HG03521 (cell line): ENCODE measurements around the gene SLC48A1.

ENCODE experiments used
- ATAC-seq: cut with Tn5 transposase; IDR thresholded peaks from one replicate; pipeline ENCODE4 v1.9.1; 2021; ENCODE audit warnings: mild to moderate bottlenecking, moderate library complexity; ENCODE audit not compliant: unreplicated experiment

The SLC48A1 gene

DNA sequence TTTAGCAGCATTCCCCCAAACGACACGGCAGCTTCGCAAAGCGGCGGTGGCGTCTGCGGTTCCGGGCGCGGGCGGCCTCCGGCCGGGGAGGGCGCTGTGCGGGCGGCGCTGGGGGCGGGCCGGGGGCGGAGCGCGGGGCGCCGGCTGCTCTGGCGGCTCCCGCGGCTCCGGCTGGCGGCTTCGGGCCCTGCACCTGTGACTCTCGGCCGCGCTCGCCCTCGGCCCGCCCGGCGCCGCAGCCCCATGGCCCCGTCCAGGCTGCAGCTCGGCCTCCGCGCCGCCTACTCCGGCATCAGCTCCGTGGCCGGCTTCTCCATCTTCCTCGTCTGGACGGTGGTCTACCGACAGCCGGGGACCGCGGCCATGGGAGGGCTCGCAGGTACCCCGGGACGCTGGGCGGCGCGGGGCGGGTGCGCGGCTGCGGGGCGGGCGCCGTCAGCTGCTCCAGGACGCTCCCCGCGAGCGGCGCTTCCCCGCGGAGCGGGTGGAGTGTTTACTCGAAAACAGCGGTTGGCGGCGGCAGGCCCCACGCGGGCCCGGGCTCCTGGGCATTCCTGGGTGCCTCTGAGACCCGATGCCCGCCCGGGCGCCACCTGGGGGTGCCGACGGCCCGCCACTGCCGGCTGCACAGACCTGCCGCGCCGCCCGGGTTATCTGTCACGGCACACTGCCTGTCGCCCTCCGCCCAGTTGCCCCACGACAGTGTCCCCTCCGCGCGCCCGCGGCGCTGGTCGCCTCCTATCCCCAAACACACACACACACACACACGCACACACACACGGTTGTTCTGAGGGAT, at the start of gene SLC48A1:
SLC48A1 (plus strand) TSS at position 177 of the 796 bp plus-strand sequence; CDS start at position 244, 67 bp downstream.
- peak; percentile 74 for ATAC-seq

DNA sequence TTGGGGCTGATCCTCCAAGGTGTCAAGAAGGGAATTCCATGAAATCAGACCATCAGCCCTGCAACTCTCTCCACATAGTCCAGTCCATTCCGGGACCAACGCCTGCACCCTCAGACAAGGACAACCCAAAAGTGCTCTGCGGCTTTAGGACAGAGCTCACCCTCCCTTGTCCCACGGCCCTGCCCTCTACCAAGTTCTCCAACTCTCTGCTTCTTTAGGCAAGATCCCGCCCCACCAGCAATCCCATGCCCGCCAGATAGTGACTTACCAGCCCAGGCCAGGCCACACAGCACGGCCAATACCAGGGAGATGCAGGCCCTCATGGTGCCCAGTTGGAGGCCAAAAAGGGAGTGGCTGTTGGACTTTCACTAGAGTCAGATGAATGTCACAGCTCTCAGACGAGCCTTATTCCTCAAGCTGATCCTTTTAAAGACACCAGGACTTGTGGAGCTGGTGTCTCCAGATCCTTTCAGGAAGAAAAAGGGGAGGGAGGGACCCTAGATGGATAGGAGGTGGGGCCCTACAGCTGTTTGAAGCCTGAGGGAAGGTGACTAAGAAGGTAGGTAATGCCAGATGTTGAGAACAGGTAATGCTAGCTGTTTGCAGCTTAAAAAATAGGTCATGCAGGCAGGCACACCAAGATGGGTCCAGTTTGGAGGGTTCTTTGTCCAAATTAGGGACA, 47.8 kb upstream of the SLC48A1 start, which contains the start of gene ENDOU:
ENDOU (minus strand) TSS at position 400 of the 682 bp plus-strand sequence; CDS start at position 323, 77 bp downstream.
- ATAC-seq: no peak

DNA sequence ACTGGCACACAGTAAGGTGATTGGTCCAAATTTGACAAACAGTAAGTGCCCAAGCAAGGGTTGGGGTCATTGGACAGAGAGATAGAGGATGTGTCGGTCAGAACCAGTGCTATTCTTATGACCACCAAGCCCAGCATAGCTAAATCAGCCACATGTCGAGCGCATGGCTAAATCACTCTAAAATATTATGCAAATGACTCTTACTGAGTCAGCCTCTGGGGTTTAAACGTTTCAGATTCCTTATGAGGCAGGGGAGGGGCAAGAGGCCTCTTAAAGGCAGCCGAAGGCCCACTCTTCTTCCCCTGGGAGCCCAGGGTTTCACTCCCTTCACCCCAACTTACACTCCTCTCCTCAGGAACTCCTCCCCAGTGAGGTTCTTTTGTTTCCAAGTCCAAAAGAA, 47.1 kb upstream of the SLC48A1 start:
- peak; percentile 77 for ATAC-seq

DNA sequence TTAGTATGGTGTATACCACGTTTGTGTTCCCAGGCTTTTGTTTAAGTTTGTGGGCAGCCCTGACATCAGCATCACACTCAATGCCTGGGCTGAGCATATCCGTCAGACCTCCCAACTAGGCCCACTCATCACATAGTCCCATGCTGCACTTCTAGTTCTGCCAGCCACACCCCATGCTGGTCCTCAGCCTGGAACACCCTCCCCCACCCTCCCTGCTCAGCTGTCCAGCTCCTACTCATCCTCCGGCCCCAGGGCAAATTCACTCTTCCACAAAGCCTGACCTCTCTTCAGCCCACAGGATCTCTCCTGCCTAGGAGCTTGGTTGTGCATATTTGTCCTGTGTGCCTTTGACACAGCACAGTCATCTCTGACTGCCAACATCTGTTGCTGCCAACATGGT, 43.8 kb upstream of the SLC48A1 start:
- ATAC-seq: no peak

DNA sequence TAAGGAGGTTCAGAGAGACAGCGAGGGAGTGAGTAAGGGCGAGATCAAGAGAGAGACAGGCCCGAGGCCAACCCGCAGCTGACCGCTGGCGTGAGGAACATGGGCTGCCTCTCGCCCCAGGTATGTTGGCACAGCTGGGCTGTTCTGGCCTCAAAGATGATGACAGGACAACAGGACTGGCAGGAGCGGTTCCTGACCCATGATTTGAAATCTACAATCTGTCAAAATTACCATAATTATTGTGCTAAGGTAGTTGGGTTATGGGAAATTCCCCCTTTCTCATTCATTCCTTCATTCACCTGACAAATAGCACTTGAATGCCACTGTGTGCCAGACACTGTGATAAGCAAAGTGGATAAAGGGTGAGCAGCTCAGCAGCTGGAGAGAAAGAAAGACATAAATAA, 42.7 kb upstream of the SLC48A1 start:
- no peak for ATAC-seq

DNA sequence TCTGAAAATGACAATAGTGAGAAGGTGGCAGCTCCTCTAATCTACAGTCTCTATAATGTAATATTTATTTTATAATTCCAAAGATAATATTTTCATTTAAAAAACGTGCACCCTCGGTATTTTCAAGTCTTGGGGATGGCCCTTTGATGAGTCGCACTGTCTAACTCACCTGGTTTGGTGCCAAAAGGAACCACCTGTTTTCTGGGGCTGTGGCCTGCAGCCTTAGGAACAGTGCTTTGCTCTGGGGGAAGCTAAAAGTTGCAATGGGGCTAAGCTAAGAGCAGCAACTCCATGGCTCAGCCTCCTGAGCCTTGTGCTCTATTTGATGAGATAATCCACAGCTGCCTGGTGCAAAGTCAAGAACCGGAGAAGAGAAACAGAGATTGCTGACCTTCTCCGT, 41.3 kb upstream of the SLC48A1 start:
- ATAC-seq: no peak

DNA sequence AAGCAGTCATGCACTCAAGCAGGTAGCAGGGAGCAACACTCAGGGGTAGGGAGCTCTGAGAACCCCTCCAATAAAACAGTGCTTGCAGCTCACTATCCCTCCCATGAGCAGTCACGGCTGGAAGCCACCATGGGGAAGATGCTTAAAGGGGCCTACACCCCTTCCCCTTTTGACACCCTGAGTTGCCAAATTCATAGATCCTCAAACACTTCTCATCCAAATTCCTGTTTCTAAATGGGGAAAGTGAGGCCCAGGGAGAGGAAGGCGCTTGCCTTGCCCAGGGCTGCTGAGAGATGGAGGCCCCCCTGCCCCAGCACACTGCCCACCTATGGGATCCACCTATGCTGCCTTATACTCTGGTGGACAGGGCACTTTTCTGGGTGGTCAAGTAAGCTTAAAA, 40.5 kb upstream of the SLC48A1 start:
- no peak for ATAC-seq

DNA sequence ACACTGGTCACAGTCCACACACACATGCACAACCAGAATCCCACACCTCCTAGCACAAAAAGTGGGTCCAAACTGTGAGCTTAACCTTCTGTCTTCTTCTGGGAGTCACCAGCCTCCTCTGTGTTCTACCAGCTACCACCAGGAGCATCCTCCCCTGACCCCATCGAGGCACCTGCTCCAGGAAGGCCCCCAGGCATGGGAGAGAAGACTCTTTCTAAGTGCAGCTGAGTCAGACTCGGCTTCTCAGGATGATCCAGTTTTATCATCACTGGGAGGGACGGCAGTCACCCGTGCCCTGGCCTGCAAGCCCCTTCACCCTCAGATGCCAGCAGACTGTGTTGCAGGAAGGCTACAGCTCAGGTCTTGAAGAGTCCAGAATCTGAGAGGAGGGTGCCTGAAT, 39.9 kb upstream of the SLC48A1 start:
- ATAC-seq: no peak

DNA sequence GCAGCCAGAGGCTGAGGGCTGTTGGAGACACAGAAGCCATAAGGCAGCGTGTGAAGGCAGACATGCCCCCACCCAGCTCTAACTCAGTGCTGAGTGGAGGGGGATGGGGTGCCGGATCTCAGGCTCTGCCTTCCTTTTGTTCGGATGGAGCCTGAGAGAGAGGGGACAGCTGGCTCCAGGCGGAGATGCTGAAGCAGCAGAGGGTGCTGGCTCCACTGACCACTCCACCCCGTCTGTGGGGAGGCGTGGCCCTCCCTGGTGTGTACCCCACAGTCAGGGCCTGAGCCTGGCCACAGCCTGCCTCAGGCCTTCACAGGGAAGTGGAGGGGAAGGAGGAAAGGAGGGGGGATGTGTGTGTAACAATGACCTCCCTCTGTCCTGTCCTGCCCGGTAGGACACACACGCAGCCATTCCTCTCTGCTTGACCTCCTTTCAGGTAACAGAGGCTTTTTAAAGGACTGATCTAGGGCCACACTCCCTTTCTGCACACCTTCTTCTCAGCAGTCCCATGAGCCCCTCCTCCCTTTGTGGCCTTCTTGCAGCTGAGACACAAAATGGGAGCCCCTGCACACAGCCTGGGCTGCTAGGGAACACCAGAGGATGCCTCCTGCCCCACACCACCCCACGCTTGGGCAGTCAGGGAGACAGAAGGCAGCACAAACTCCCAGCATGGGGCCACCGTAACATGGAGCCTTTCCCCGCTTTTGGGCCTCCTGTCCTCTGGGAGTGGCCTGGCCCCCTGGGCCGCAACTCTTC, 38.1 kb upstream of the SLC48A1 start:
- ATAC-seq: no peak

DNA sequence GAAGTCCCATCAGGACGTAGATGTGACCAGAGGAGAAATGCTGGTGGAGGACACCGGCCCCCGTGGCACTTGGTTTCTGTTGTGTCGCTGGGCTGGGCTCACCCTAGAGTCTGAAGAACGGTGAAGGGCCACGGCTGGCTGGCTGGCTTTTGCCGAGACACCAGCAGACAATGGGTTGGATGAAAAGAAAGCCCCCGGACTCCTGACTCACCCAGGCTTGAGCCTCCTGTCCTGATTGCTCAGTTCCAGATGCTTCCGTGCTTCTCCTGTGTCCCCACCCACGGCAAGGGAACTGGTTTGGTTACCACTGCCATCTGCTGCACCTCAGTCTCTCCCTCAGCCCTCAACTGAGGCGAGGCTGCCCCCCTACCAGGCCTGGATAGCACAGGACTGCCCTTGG, 37.4 kb upstream of the SLC48A1 start:
- no peak for ATAC-seq

DNA sequence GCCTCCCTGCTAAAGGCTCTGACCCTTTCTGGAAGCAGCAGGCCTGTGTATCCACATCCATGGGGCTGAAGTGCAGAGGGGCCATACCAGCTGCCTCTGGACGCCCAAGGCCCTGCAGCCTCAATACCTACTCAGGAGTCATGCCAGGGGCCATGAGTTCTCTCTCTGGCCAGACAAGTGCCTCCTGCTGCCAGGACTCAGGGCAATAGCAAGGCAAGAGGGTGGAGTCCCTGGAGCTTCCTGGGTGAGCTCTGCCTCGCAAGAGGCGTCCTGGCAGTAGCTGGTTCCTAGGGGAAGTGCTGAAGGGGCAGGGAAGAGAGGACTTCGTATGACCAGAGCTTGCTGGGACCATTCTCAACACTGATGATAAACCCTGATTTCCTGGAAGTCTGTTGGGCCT, 36.8 kb upstream of the SLC48A1 start:
- no peak for ATAC-seq

DNA sequence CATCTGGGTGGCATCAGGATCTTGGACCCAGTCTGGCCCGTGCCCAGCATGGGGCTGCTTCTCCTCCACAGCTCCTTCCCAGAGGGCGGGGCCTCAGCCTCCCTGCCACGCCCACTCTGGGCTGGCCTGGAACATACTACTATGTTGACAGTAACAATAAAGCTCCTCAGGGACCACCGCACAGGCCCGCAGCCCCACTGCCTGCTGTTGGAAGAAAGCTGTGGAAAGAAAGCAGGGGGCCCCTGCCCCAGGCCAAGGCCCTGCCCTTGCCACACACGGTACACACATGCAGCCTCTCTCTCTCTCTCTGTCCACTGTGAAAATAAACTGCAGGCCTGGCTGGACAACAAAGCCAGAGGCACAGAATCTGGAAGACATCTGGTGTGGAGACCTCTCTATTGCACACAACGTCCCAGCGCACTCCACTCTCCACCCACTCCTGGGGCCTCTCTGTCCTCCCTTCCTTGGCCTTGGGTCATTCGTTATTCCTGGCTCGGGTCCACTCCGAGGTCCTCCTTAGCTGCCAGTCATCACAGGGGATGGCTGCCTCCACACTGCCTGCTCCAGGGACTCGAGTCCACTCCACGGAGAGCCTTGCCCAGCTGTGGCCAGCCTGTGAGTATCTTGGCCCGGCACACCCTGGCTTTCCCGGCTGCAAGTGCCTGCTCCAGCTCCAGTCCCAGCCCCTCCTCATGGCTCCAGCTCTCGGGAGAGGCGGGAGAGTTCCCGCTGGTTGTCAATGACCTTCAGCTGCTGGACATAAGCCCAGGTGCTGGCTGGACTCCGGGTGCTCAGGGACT, 36.0 kb upstream of the SLC48A1 start:
- ATAC-seq: no peak

DNA sequence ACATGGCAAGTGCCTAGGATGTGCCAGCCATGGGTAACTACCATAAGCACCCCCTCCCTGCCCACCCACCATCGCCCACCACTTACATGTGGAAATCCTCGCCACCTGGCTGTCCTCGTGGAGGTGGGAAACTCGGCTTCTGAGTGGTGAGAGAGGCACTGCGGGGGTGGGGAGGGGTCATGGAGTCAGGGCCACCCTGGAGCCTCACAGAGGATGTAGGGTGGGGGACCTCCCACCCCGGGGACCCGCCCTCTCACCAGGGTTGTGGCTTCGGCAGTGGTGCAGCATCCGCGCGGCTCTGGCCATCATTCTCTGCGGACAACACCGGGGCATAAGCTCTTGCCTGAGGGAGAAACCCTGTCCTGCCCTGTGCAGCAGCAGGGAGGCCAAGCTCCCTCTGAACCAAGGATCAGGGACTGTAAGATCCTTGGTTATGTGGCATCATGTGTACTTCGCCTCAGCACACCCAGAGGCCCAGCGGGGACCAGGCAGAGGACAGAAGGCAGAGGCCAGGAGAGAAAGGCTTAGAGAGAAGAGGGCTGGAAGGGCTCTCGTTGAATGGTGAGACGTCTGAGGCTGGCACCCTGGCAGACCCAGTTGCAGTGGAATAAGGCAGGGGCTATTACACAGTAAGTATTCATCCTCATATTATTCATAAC, 35.0 kb upstream of the SLC48A1 start:
- no peak for ATAC-seq

DNA sequence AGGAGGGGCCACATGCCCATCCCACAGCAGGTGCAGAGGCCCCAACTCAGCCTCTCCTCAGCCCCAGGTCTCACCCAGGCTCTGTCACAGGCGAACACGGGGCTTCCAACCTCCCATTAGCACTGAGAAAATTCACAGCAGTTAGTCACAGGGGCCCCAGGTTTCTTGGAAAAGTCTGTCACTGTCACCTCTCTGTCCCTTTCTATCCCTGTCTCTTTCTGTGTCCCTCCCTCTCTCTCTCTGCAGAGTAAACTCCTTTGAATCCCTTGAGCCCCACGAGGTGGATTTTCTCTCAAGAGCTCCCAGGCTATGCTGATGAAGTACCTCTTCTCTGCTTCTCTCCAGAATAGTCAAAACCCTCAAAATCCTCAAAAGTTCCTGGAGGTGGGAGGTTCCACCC, 33.7 kb upstream of the SLC48A1 start:
- no peak for ATAC-seq

DNA sequence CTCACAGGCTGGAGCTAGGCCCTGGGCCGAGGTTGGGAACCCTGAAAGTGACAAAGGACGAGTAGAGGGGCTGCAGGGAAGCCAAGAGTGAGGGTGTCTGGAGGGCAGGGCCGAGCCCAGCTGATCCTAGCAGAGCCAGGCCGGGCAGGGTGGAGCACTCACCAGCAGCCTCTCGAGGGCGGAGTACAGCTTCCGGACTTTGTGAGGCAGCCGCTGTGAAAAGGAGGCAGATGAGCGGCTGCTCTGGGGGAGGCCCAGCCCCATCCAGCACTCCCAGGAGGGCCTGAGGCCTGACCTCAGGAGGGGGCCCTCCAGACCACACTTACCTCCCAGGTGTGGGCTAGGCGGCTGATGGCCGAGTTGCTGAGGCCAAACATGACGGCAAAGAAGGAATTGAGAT, 33.1 kb upstream of the SLC48A1 start:
- peak; percentile 42 for ATAC-seq

DNA sequence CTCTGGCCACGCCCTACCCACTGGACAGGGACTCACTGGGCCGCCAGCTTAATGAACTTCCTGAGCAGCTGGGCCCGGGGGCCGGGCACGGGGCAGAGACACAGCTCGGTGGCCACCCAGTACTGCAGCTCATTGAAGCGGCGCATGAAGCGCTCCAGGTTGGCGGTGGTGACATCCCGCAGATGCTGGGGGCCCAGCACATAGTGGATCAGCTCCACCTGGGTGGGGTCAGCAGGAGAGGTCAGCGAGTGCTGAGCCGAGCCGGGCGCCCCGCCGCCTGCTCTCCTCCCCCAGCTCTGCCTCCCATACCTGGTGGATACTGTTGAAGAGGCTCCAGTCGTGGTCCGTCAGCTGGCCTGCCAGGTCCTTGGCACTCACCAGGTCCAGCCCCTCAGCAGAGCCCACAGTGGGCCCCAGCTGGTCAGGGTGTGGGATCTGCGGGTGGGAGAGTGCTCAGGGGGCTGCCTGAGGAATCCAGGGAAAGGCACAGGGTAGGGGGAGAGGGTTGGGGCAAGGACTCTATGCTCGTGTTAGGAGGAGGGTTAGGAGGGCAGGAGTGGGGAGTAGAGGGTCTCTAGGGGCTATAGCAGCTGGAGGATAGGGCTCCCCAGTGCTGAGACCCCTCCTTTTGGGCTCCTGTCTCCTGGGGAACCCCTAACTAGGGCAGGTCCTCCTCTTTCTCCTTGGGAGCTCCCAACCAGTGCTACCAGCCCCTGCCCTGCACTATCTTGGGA, 32.3 kb upstream of the SLC48A1 start:
- no peak for ATAC-seq

DNA sequence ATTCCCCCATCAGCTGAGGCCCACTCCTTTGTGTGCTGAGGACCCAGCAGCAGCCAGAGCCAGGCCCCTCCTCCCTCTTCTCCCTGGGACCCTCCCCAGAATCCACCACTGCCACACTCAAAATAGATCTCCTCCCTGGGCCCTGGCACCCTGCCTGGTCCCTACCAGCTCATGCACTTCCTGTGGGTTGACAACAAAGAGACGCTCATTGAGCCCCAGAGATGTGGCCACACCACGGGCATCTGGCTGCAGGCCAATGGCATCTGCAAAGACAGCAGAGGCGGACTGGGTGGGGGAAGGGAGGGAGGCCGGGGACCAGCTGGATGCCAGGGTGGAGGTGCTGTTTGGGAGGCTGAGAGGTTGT, 31.7 kb upstream of the SLC48A1 start:
- ATAC-seq: no peak

DNA sequence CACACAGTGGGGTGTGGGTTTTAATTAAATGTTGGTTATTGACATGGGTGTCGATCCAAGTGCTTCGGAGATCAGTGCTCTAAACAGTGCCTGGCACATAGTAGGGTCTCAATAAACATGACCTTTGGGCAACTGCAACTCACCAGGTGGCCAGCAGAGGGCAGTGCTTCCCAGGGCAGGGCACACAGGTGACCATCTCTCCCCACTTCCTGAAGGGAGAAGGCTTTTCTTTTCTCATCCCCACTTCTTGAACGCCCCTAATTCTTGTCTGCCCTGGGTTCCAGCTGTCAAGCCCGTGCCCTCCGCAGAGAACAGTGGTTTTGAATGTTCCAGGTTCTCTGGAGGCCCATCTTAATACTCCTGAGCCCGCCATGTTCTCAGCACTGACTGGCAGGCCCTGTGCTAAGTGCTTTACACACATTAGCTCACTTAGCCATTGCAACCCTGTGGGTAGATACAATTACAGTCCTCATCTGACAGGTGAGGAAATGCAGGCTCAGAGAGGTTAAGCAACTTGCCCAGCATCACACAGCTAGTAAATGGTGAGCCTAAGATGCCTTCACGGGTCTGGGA, 30.7 kb upstream of the SLC48A1 start:
- no peak for ATAC-seq

DNA sequence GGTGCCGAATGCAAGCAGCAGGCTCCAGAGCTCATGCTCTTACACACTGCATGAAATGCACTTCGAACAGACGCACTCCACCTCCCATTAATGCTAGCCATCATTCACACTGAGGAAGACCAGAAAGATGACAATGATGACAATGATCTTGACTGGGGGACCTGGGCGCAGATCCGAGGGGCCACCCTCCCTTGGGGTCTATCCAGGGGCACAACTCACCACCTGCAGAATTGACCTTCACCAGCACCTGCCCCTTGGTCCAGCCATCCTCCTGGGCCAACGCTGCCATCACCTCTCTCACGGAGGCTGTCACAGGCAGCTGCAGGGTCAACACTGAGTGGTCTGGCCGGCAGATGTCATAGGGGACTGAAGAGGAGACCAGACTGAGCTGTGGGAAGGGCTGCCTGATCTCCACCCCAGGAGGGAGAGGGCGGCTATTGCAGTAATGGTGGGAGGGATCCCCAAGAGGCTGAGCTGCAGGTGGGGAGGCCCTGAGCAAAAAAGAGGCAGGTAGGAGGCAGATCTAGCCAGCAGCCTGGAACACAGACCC, 29.7 kb upstream of the SLC48A1 start:
- ATAC-seq: no peak
